ENCODE results near the gene TXNRD3. TPM values are rescaled to one million over a fixed set of nuclear protein-coding genes. Genes with fewer than 3 reads are reported as not detected.

Gene TXNRD3
- polyA plus RNA-seq (ENCODE audit: insufficient read length in 4 of 4) = 10 to 100 TPM; 19.7 to 23.0 (median 19.8) TPM

GRCh38 chr3:126654571-126655383 lies at the start of gene TXNRD3:
Gene TXNRD3 (minus strand): TSS chr3:126655124.
- DNase-seq (ENCODE audit: low read depth in 4 of 4, low spot score in 3 of 4) = peak in 2 of 4 donors; percentile 27 to 53

DNA sequence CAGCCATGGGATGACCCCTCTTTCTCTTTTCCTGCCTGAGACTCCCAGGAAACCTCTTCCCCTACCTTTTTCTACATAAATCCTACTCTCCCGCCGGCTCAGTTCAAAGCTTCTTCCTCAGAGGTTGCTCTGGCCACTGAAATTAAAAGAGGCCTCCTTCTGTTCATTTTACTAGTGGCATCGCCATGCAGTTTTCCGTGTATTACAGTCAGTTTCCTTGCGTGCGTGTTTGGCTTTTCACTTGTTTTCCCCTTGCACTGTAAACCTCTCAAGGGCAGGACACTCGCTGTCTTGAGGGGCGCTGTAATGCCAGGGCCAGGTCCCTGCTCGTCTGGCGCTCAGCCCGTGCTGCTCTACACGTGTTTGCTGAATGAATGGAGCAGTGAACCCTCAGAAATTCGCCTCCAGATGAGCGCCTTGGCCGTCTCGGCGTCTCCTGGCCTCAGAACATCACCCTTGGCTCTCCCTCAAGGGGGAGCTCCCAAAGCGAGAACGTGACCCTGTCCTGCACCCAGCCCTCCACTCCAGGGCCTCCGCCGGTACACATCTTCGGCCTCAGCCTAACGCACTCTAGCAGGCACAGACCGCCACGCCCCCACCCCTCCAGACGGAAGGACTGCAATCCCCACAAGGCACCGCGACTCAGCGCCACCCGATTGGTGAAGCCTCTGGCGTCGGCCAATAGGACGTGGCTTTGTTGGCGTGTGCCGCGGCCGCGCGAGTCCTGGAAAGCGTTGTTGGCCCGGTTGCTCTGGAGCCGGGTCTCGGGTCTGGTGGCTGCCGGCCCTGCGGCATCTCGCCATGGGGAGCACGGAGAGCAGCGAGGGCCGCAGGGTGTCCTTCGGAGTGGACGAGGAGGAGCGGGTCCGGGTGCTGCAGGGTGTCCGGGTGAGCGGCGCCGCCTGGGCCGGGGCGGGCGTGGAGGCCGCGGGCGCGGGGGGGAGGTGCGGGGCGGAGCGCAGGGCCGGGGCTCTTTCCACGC lies 48.9 kb upstream of the TXNRD3 start, which contains the start of gene CHCHD6:
Gene CHCHD6 (plus strand): TSS at position 729 of the 982 bp plus-strand sequence. CDS start 73 bp downstream, at position 802.
- DNase-seq (ENCODE audit: low read depth in 4 of 4, low spot score in 3 of 4) = peak; percentile 85 to 91 (median 88)

DNA sequence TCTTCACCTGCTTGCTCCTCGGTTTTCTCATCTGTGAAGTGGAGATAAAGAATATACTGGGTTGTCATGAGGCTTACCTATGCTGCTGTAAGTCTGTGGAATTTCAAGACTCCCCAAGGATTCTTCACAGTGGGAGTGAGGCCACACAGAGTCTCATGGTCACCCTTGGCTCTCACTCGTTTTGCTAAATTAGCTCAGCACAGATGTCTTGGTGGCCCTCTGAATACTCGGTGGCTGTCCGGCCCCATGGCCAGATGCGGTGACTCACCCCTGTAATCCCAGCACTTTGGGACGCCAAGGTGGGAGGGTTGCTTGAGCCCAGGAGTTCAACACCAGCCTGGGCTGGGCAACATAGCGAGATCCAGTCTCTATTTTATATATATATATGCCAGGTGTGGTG lies 44.1 kb upstream of the TXNRD3 start:
- no peak for DNase-seq (ENCODE audit: low read depth in 4 of 4, low spot score in 3 of 4)

DNA sequence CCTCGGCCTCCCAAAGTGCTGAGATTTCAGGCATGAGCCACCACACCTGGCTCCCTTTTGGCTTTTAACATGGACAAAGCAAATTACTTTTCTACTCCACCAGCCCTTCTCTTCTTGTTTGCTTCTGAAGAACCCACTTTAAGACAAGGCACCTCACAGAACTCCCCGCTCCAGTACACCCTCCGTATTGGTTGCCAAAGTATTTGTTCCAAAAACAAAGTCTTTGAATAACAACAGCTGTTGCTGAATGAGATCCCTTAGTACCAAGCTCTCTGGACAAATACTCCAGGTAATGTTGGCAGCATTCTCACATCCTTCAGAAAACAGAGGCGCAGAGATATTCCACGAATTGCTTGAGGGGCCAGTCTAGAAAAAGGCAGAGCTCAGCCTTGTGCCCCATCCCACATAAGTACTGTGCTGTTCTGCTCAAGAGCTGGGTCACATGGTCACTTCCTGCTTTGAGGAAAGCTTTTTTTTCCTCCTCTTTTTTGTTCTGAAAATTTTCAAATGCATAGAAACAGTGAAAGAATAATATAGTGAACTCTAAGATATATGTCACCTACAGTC lies 41.9 kb upstream of the TXNRD3 start:
- DNase-seq (ENCODE audit: low read depth in 4 of 4, low spot score in 3 of 4) = no peak

DNA sequence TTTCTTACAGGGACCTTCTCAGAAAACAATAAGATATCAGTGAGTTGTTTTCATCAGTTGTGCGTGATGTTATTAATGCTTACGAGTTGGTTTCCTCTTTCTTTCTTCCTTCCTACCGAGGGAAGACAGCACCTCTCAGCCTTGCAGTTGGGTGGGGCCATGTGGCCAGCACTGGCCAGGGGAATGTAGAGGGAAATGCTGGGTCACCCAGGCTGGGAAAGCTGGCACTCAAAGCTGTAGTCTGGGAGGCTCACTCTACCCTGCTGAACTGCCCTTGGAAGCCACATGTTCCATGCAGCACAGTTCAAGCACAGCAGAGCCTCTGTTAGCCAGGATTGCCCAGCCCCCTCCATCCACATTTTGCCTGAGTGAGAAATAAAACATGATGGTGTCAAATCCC lies 39.0 kb upstream of the TXNRD3 start:
- no peak for DNase-seq (ENCODE audit: low read depth in 4 of 4, low spot score in 3 of 4)

GRCh38 chr3:126692858-126693257 lies 37.9 kb upstream of the TXNRD3 start:
- DNase-seq (ENCODE audit: low read depth in 4 of 4, low spot score in 3 of 4) = no peak

DNA sequence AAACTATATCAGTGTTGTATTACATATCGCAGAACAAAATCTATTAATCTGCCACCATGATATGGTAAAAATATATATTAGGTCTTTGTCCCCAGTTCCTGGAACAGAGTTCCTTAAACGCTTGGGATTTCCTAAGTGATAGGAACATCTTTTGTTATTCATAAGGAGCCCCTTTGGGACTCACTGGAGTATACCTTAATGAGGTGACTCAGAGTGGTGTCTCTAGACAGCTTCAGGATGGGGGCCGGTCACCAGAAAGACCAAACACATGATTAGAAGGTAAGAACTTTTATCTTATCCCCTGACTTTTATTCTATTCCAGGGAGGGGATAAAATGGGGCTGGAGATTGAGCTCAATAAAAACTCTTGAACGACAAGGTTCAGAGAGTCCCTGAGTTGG lies 36.8 kb upstream of the TXNRD3 start:
- no peak for DNase-seq (ENCODE audit: low read depth in 4 of 4, low spot score in 3 of 4)

DNA sequence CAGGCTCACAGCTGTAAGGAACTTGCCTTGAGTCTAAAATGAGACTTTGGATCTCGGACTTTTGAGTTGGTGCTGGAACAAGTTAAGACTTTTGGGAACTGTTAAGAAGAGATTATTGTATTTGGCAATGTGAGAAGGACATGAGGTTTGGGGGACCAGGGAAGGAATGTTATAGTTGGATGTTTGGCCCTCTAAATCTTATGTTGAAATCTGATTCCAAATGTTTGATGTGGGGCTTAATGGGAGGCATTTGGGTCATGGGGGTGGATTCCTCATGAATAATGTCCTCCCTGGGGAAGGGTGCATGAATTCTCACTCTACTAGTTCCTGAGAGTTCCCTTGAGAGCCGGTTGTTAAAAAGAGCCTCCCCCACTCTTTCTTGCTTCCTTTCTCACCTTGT lies 30.6 kb upstream of the TXNRD3 start:
- DNase-seq (ENCODE audit: low read depth in 4 of 4, low spot score in 3 of 4) = no peak

DNA sequence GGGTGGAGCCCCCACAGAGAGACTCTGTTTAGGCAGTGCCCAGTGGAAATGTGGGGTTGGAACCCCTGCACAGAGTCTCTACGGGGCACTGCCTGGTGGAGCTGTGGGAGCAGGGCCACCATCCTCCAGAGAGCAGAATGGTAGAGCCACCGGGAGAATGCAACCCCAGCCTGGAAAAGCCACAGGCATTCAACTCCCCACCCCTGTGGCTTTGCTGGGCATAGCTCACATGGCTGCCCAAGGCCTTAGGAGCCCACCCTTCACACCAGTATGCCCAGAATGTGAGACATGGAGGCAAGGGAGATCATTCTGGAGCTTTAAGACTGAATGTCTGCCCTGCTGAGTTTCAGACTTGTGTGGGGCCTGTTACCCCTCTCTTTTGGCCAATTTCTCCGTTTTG lies 30.1 kb upstream of the TXNRD3 start:
- no peak for DNase-seq (ENCODE audit: low read depth in 4 of 4, low spot score in 3 of 4)

DNA sequence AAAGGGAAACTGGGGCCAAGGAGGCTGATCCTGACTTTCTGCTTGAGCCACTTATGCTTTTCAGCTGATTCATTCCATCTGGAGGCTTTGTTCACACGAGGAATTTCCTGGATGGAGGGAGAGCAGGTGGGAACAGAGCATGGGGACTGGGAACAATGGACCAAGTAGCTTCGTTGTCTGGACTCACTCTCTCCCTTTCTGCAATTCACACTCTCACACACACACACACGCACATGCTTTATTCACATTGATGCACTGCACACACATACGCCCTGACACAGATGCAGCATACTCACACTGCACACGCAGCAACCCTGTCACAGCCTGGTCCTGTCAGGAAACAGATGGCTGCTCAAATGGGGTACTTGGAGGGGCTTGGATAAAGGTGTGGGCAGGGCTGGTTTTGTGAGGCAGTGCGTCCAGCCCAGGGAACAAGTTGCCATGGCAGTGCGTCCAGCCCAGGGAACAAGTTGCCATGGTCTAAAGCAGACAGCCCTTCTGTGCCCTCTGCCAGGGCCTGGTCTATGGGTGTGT lies 29.4 kb upstream of the TXNRD3 start:
- peak in 1 of 4 donors; percentile 26 for DNase-seq (ENCODE audit: low read depth in 4 of 4, low spot score in 3 of 4)

DNA sequence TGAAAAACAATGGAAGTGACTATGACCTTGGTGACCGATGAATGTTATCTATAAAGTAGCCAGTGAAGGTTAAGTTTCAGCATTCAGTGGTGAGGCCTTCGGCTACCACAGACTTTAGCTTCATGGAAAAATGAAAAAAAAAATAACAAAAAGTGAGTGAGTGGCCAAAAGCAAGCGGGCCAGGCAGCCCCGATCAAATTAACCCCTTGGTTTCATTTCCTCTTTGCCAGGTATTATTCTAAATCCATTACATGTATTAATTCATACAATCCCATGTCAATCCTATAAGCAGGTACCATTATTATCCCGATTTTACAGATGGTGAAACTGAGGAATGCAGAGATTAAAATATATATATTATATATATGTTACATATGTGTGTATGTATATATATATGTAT lies 28.1 kb upstream of the TXNRD3 start:
- DNase-seq (ENCODE audit: low read depth in 4 of 4, low spot score in 3 of 4) = no peak

GRCh38 chr3:126682009-126682408 lies 27.1 kb upstream of the TXNRD3 start:
- no peak for DNase-seq (ENCODE audit: low read depth in 4 of 4, low spot score in 3 of 4)

GRCh38 chr3:126680667-126681055 lies 25.7 kb upstream of the TXNRD3 start:
- no peak for DNase-seq (ENCODE audit: low read depth in 4 of 4, low spot score in 3 of 4)

- DNase-seq (ENCODE audit: low read depth in 4 of 4, low spot score in 3 of 4) = no peak
Observed at GRCh38 chr3:126679831-126680666, 25.1 kb upstream of the TXNRD3 start.

- peak in 1 of 4 donors; percentile 64 for DNase-seq (ENCODE audit: low read depth in 4 of 4, low spot score in 3 of 4)
Observed at GRCh38 chr3:126679318-126679751, 24.4 kb upstream of the TXNRD3 start.

DNA sequence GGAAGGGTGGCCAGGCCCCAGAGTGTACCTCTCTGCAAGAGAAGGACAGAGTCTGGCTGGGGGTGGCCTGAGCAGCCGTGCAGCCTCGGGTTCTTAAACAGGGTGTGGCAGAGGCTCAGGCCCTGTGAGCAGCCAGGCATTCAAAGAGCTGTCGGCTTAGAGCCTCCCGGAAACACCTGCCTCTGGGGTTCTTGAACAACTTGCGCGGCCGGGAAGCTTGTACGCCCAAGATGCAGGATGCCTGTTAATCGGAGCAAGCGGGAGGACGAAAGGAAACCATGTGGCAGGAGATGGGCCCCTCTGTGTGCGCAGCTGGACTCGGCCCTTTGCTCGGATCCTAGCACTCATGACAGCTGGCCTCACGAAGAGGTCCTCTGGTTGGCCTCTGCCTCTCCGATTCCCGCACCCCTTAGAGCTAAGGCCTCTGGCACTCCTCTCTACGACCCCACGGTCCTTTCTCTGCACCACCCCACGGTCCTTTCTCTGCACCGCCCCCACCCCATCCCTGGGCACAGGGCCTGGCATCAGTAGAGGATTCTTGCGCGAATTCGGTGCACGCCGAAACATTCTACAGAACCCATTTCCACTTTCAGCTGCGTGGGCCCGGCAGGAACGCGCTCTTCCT lies 23.9 kb upstream of the TXNRD3 start:
- no peak for DNase-seq (ENCODE audit: low read depth in 4 of 4, low spot score in 3 of 4)

- no peak for DNase-seq (ENCODE audit: low read depth in 4 of 4, low spot score in 3 of 4)
Observed at GRCh38 chr3:126677862-126678503, 23.1 kb upstream of the TXNRD3 start.

GRCh38 chr3:126676919-126677705 lies 22.2 kb upstream of the TXNRD3 start:
- no peak for DNase-seq (ENCODE audit: low read depth in 4 of 4, low spot score in 3 of 4)

All from left renal pelvis (tissue), 4 donors.